Measurements from ENCODE around the gene LUC7L2. TPM values are rescaled to one million over a fixed set of nuclear protein-coding genes. Genes with fewer than 3 reads are reported as not detected.

Gene LUC7L2
- polyA plus RNA-seq, 3 donors from 2014 or later, result 44.4 to 74.2 (median 46.3) TPM

Other genes with a start within 250 kb of the LUC7L2 start
- gene UBN2, start 128.7 kb upstream of the LUC7L2 start, polyA plus RNA-seq, result 1 to 10 TPM in 1 of 3 donors, under 1 TPM in 2; 0.67 to 1.9 (median 0.91) TPM
- 10 to 100 TPM; 35.9 to 59.9 (median 37.2) TPM for gene FMC1, start 18.6 kb upstream of the LUC7L2 start, polyA plus RNA-seq
- gene KLRG2, start 123.8 kb downstream of the LUC7L2 start, polyA plus RNA-seq, result not detected
- gene CLEC2L, start 163.8 kb downstream of the LUC7L2 start, polyA plus RNA-seq, result under 1 TPM in 1 of 3 donors, not detected in 2; 0.19 TPM

All from immature natural killer cell (primary cell).